SH-SY5Y (cell line): Measurements from ENCODE around the gene TNFRSF1A.

ENCODE experiments used
- GATA2 ChIP-seq: IDR thresholded peaks from 2 replicates; pipeline ENCODE4 v1.6.1; 2011; ENCODE audit warnings: mild to moderate bottlenecking, low read depth, low read length
- GATA3 ChIP-seq: IDR thresholded peaks from 2 replicates; pipeline ENCODE4 v1.6.1; 2011; ENCODE audit warnings: low read depth, mild to moderate bottlenecking, low read length, moderate library complexity

The TNFRSF1A gene

DNA sequence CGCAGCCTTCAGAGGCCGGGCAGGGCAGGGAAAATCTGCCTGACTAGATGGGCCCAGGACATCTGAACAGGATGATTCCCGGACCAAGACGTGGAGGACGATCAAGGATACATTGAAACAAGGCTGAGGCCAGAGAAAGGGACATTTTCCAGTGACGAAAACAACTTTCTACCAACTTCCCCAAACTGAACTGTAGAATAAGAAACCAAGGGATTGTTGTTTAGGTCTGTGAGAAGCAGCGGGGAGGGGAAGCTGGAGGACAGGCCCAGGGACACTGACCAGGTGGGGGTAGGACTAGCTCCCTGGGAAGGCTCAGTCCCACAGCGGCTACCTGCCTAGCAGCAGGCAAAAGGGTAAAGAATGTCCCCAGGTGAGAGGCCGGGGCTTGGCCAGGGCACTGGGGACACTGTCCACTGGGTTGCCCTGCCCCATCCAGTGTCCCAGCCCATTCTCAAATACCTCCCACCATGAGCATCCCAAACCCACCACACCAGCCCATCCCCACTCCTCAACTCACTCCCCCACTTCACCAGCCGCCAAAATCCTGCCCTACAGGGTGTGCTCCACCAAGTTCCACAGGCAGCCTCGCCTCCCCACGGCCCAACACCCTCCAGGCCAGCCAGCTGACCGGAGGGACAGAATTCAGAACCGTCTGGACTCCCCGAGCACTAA, 995 bp downstream of the TNFRSF1A start:
- TF ChIP-seq GATA2: no peak
- TF ChIP-seq GATA3: no peak

DNA sequence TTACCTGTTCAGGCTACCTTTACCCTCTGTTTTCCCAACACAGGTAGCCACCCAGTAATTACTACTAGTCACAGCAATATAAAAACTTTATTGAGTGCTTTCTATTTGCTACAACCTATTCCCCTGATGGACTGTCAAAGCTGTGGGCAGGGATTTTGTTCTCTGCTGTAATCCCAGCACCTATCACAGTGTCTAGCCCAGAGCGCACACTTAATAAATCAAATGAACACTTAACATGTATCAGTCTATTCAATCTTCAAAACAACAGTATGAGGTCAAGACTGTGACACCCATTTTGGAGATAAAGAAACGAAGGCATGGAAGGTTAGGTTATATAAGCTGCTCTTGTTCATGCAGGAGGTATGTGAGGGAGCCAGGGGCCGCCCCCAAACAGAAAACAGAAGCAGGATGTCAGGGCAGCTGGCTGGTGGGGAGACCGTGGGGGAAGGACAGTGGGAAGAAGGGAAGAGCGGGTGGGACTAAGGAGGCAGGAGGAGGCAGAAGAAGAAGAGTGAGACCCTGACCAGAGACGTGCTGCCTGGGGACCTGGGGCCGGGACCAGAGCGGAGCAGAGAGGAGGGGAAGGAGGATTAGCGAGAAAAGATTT, 1.7 kb downstream of the TNFRSF1A start:
- no peak for TF ChIP-seq GATA3
- no peak for TF ChIP-seq GATA2

DNA sequence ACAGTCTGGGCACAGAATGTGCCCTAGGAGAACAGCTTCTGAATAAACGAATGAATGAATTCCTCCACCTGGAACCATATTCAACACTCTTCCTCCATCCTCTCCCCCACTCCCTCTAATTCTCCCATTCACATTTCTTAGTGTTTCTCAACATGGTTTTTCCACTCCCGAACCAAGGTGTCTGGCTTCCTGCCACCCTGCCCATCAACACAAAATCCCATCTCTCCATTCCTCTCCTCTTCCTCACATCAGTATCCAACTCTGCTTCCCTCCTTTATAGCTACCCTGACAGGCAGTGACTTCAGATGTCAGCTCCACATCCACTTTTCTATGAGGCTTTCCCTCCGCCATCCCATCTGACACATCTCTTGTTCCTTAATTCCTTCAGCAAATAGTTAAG, 2.9 kb downstream of the TNFRSF1A start:
- TF ChIP-seq GATA3: no peak
- no peak for TF ChIP-seq GATA2

DNA sequence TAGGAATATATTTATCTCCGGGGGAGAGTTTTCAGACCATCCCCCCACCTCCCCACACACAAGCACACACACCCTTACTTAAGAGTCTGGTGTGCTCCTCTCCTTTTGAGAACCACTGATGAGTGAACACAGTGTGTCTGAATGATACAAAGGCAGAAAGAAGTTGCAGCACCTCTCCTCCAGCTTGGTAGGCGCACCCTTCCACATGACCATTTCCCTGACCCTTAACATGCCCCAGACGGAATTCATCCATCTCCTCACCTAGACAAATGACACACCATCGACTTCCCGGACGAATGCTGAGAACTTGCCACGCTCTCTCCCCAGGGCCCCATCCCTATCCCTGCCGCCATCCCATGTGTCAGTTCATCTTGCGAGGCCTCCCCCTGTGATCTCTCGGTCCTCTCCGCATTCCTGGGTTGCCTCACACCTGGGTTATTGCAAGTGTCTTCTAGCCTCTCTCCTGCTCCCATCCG, 3.9 kb downstream of the TNFRSF1A start:
- TF ChIP-seq GATA2: no peak
- no peak for TF ChIP-seq GATA3

- no peak for TF ChIP-seq GATA3
- TF ChIP-seq GATA2: no peak
Measured at GRCh38 chr12:6336889-6337853, 4.7 kb downstream of the TNFRSF1A start.

DNA sequence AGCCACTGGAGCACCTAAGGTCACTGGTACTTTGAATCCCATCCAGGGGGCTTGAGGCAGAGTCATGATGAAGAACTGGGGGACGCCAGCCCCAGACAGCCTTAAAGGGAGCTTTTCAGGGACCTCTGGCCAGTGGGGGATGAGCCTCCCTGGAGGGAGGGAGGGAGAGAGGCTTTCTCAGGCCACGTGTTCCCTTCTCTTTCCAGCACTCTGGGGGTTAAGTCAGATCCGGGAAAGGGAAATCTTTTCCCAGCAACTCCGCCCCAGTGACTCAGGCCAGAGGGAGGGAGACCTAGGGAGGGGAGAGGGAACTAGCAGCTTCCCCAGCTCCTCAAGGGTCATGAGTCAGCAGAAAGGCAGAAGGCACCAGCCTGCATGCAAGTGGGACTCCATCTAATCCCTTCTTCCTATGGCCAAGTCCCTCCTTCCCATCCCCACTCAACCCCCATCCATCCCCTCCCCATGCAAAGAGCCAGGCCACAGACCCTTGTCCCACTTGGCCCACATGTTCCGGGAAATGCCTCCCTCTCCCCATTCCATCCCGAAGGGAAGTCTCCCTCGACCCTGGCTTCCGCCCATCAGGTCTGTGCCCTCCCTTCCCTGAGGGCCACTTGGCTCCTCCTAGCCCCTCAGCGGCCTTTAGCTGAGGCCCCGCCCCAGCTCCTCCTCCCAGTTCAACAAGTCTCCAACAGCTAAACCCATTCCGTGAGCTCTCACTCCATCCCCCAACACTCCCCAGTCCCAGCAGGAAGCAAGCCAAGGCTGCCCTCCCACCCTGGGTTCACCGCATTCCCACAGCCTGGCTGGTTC, 5.6 kb downstream of the TNFRSF1A start:
- TF ChIP-seq GATA2: no peak
- no peak for TF ChIP-seq GATA3

DNA sequence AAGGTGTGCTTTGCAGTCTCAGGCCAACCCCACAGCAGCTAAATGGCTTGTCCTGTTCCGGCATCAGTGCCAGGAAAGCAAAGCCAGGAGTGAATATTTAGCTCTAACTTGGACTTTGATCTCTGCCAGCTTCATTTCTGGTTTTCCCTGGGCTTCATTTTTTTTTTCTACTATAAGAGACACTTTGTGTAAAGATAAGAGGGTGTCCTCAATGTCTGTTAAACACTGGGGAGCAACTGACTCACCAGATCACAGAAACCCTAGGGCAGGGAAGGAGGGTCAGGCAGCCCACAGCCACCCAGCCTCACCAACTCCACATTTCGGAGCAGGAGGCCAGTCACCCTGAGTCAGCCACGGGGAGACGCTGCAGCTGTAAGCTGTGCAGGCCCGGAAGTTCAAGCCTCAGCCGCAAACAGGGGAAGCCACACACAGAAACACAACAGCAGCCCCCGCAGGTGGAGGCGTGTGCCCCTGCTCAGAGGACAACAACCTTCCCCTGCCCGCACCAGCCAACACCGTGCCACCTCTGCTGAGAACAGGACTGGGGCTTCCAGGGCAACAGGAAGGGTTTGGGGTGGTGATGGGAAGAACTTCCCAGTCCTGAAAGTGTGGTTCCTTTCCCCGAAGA, 6.3 kb downstream of the TNFRSF1A start:
- TF ChIP-seq GATA2: no peak
- no peak for TF ChIP-seq GATA3

- TF ChIP-seq GATA2 (no peak), GATA3 (no peak)
Measured at GRCh38 chr12:6334940-6335450, 6.9 kb downstream of the TNFRSF1A start.

DNA sequence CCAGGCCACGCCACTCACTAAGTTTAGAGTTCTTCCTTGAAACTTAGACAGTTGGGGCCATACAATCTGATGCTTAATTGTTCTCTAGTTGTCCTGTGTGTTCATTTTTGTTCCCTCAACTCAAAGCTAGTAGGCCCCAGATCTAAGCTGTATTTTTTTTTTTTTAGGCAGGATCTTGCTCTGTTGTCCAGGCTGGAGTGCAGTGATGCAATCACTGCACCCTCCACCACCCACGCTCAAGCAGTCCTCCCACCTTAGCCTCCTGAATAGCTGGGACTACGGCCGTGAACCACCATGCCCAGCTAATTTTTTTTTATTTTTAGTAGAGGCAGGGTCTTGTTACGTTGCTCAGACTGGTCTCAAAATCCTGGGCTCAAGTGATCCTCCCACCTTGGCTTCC, 7.5 kb downstream of the TNFRSF1A start:
- TF ChIP-seq GATA3 (no peak), GATA2 (no peak)

- TF ChIP-seq GATA3 (no peak), GATA2 (no peak)
Measured at GRCh38 chr12:6333566-6333965, 8.3 kb downstream of the TNFRSF1A start.

DNA sequence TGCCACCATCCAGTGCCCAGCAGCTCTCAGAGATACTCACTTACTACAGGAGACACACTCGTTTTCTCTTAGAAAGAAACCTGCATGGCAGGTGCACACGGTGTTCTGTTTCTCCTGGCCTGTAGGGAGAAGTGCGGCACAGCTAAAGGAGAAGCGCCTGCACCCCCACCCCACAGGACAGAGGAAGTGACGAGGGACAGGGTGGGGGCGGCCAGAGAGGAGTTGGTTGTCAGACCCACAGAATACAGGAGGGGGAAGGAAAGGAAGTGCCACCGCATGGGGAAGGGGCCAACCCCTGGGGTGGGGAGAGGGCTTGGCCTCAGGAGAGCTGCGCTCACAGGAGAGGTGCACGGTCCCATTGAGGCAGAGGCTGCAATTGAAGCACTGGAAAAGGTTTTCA, 8.8 kb downstream of the TNFRSF1A start:
- TF ChIP-seq GATA2 (no peak), GATA3 (no peak)

GRCh38 chr12:6332459-6332858, 9.4 kb downstream of the TNFRSF1A start:
- TF ChIP-seq GATA3: no peak
- TF ChIP-seq GATA2: no peak

- TF ChIP-seq GATA3 (no peak), GATA2 (no peak)
Measured at GRCh38 chr12:6330999-6331714, 10.7 kb downstream of the TNFRSF1A start.
